ENCODE data around the gene WDR64. TPM values are rescaled to one million over a fixed set of nuclear protein-coding genes. Genes with fewer than 3 reads are reported as not detected.

WDR64 gene
- total RNA-seq, 1 donor from 2014 or later, result 0.44 TPM

Other genes with a start within 250 kb of the WDR64 start
- 53.8 and 55.3 TPM in 2 replicates for gene FH, start 132.5 kb upstream of the WDR64 start, total RNA-seq
- not detected in 2 replicates for gene KMO, start 119.9 kb upstream of the WDR64 start, total RNA-seq
- 8.5 and 9.5 TPM in 2 replicates for gene CHML, start 11.9 kb upstream of the WDR64 start, total RNA-seq
- gene OPN3, start 11.9 kb upstream of the WDR64 start, total RNA-seq, result 11.0 and 11.7 TPM in 2 replicates
- gene EXO1, start 195.9 kb downstream of the WDR64 start, total RNA-seq, result 25.5 and 30.7 TPM in 2 replicates